Body of pancreas (tissue), 4 donors: Measurements from ENCODE around the gene C8A. TPM values are rescaled to one million over a fixed set of nuclear protein-coding genes. Genes with fewer than 3 reads are reported as not detected.

ENCODE experiments used
- ATAC-seq: fragments of 150-250 bp; one replicate; pipeline ENCODE4 v1.9.1; 2016
- DNase-seq, 4 donors: peaks; one replicate each; pipeline ENCODE4 v3.0.0-alpha.2; 2019
- H3K27ac ChIP-seq, 4 donors: fragments of 200-600 bp; sonication (generic); 1 replicate in 3 of 4; 2 replicates in 1 of 4; pipeline versions ENCODE4 v1.5.1 to v1.6.1; 2016 to 2019; ENCODE audit warnings: mild to moderate bottlenecking in 1 of 4, mixed read lengths in 1 of 4, moderate library complexity in 1 of 4
- H3K27me3 ChIP-seq, 2 donors: fragments of 200-600 bp; sonication (generic); one replicate each; pipeline ENCODE4 v1.6.0; 2016; ENCODE audit warnings: mild to moderate bottlenecking in 1 of 2
- H3K36me3 ChIP-seq, 2 donors: fragments of 200-600 bp; sonication (generic); replicated peaks in 1 of 2; 2 replicates each; pipeline ENCODE4 v1.5.1; 2016; ENCODE audit warnings: low read depth in 2 of 2; ENCODE audit not compliant: insufficient read depth in 1 of 2
- H3K4me1 ChIP-seq: fragments of 200-600 bp; sonication (generic); one replicate; pipeline ENCODE4 v1.6.0; 2016
- H3K4me3 ChIP-seq, 2 donors: fragments of 200-600 bp; sonication (generic); 1 replicate in 1 of 2; 2 replicates in 1 of 2; pipeline ENCODE4 v1.5.1; 2016 to 2019
- H3K9me3 ChIP-seq, 3 donors: fragments of 200-600 bp; sonication (generic); 1 replicate in 2 of 3; 2 replicates in 1 of 3; pipeline ENCODE4 v1.5.1; 2016
- POLR2A ChIP-seq, 3 donors: fragments of 450-650 bp; IDR thresholded peaks; one replicate each; pipeline ENCODE4 v1.6.1; 2016; ENCODE audit warnings: antibody characterized with exemption in 3 of 3, mild to moderate bottlenecking in 2 of 3
- WGBS, 2 donors: methylation state at CpG; one replicate each; pipeline ENCODE4 v1.1.5; 2017; 5-methylcytosine and 5-hydroxymethylcytosine counted together
- intact Hi-C: fragments of 100-400 bp; cut with DNase I; formaldehyde crosslinking; loops from one replicate; pipeline ENCODE4 v1.15.1; 2023
- total RNA-seq, 2 donors: library from RNA; depleted of rRNA; stranded (reverse); fragments of >200 nt; gene quantifications; one replicate each; pipeline ENCODE4 v1.1.0, GENCODE V29; 2016
- TF ChIP-seq, protein P1 (sequence below), 7 experiments: fragments of 450-650 bp in 4 of 7; fragments of 200-600 bp in 3 of 7; sonication (generic) in 3 of 7; IDR thresholded peaks; one replicate each; pipeline ENCODE4 v1.5.1; 2016 to 2019; ENCODE audit warnings: antibody characterized with exemption in 7 of 7

C8A gene
- total RNA-seq, 2 donors from 2014 or later = not detected

DNA sequence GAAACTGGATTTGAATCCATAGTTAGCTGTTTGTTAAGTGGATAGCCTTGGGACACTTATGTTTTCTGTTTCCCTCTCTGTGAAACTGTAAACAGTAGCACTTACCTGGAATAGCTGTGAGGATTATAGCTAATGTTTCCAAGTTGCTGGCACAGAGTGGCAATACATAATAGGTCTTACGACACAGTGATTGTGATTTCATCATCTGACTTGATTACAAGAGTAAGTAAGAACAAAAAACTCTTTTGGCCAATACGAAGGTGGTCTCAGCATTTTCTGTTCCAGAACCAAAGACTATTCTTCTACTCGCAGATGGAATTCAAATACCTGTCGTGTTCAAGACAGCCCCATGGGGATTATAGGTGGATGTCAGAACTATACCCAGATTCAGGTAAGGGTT is 109.1 kb downstream of the C8A start:
- ATAC-seq = no peak
- Histone ChIP-seq H3K4me3 (no peak overlapping the region), H3K27me3 (no peaks in the 10 kb centered on the region), H3K36me3 (no peaks in the 10 kb centered on the region), H3K4me1 (peaks cover 13% of the 10 kb centered on the region), H3K9me3 (no peaks in the 10 kb centered on the region), H3K27ac (no peak overlapping the region)
- DNase-seq = no peak
- WGBS, 2 donors = 65 to 74% methylated on average over 4 of the region's 4 CpGs
- TF ChIP-seq, protein P1, sequence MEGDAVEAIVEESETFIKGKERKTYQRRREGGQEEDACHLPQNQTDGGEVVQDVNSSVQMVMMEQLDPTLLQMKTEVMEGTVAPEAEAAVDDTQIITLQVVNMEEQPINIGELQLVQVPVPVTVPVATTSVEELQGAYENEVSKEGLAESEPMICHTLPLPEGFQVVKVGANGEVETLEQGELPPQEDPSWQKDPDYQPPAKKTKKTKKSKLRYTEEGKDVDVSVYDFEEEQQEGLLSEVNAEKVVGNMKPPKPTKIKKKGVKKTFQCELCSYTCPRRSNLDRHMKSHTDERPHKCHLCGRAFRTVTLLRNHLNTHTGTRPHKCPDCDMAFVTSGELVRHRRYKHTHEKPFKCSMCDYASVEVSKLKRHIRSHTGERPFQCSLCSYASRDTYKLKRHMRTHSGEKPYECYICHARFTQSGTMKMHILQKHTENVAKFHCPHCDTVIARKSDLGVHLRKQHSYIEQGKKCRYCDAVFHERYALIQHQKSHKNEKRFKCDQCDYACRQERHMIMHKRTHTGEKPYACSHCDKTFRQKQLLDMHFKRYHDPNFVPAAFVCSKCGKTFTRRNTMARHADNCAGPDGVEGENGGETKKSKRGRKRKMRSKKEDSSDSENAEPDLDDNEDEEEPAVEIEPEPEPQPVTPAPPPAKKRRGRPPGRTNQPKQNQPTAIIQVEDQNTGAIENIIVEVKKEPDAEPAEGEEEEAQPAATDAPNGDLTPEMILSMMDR (IDR thresholded peaks at IDR 0.05) = no peak
- no peak for TF ChIP-seq POLR2A (IDR thresholded peaks at IDR 0.05)
- intact Hi-C loops = loop anchor here (5.0 kb wide), 1 partner anchor 131 kb away; no protein-coding TSS in a partner anchor

- peaks cover 13% of the 10 kb centered on the region for H3K4me1 ChIP-seq
- H3K27ac ChIP-seq = no peak overlapping the region
- intact Hi-C loops = loop anchor here (5.0 kb wide), 1 partner anchor 132 kb away; no protein-coding TSS in a partner anchor
- ATAC-seq (no peak), DNase-seq (no peak)
- 86 to 94% methylated on average over 9 of the region's 9 CpGs for WGBS, 2 donors
- no peak overlapping the region for H3K4me3 ChIP-seq
- no peaks in the 10 kb centered on the region for H3K9me3 ChIP-seq
- no peaks in the 10 kb centered on the region for H3K36me3 ChIP-seq
- TF ChIP-seq POLR2A (IDR thresholded peaks at IDR 0.05) = no peak
- TF ChIP-seq, protein P1 (IDR thresholded peaks at IDR 0.05) = no peak
- H3K27me3 ChIP-seq = no peaks in the 10 kb centered on the region
Measured at GRCh38 chr1:56964349-56965017, 109.9 kb downstream of the C8A start.

GRCh38 chr1:56965191-56965590 is 110.6 kb downstream of the C8A start:
- Histone ChIP-seq H3K36me3 (no peaks in the 10 kb centered on the region), H3K4me3 (no peak overlapping the region), H3K4me1 (peaks cover 13% of the 10 kb centered on the region), H3K27me3 (no peaks in the 10 kb centered on the region), H3K9me3 (no peaks in the 10 kb centered on the region), H3K27ac (no peak overlapping the region)
- intact Hi-C loops = no loop called here
- TF ChIP-seq, protein P1 (IDR thresholded peaks at IDR 0.05) = no peak
- TF ChIP-seq POLR2A (IDR thresholded peaks at IDR 0.05) = no peak
- DNase-seq (no peak), ATAC-seq (no peak)
- WGBS, 2 donors = 87 to 89% methylated on average over 3 of the region's 3 CpGs

DNA sequence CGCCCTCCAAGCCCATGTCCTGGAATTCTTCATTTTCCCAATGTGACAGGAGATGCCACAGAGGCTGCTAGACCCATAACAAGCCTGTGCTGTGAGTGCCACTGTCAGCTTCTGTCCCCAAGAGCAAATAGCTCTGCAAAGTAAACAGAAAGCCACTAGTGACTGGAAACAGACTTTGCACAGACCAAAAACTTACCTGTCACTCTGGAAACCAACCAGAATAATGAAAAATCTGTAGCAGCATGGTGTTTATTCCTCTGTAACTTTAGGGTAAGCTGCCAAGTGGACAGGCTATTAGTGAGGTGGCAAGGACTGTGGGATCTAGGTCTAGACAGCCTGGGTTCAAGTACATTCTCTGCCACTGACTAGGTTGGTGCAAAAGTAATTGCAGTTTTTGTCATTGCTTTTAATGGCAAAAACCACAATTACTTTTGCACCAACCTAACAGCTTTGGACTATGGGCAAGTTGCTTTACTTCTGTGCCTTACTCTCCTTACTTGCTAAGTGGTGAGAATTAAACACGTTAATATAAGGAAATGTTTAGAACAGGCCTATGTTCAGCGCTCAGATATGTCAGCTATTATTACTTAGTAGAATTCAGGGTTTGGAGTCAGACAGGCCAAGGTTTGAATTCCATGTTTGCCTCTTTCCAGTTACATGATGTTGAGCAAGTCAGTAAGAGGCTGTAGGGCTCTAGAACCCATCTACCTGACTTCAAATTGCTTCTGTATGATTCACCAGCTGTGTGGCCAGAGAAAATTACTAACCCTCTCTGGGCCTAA is 111.5 kb downstream of the C8A start, which contains the start of gene C8B:
TSS of gene C8B (minus strand) at position 100 of the 782 bp plus-strand sequence. CDS start at position 33, 67 bp downstream.
- DNase-seq (no peak), ATAC-seq (no peak)
- Histone ChIP-seq H3K27ac (no peak within 1 kb of the TSS), H3K36me3 (no peaks in the 10 kb centered on the region), H3K27me3 (no peaks in the 10 kb centered on the region), H3K9me3 (no peaks in the 10 kb centered on the region), H3K4me1 (peaks cover 13% of the 10 kb centered on the region), H3K4me3 (no peak within 1 kb of the TSS)
- intact Hi-C loops = no loop called here
- TF ChIP-seq, protein P1 (IDR thresholded peaks at IDR 0.05) = no peak
- no peak for TF ChIP-seq POLR2A (IDR thresholded peaks at IDR 0.05)
- 78 to 84% methylated on average over 3 of the region's 3 CpGs for WGBS, 2 donors
